ENCODE data around the gene ARFGAP1.

- TF ChIP-seq SMC3 (IDR thresholded peaks at IDR 0.05; ENCODE audit: borderline replicate concordance, low read length), result no peak
- TF ChIP-seq POLR2AphosphoS5 (IDR thresholded peaks at IDR 0.05; ENCODE audit: low read length), result no peak
- TF ChIP-seq HDAC6 (IDR thresholded peaks at IDR 0.05; ENCODE audit: unreplicated experiment), result no peak
- TF ChIP-seq NR2C2 (IDR thresholded peaks at IDR 0.05; ENCODE audit: borderline replicate concordance, control insufficient read depth, insufficient read length, low read depth), result no peak
- TF ChIP-seq CHD2 (IDR thresholded peaks at IDR 0.05; ENCODE audit: borderline replicate concordance, low read depth, low read length), result no peak
- no peak for TF ChIP-seq HDAC2 (IDR thresholded peaks at IDR 0.05)
- TF ChIP-seq NFIC (IDR thresholded peaks at IDR 0.05; ENCODE audit: low read depth, low read length), result no peak
Observed at GRCh38 chr20:63232235-63233060, 40.2 kb upstream of the ARFGAP1 start.

All from GM12878 (cell line).